Esophagus squamous epithelium (tissue), 4 donors: ENCODE measurements around the gene KRTAP9-4.

Experiments used
- POLR2A ChIP-seq, 4 donors: fragments of 450-650 bp; IDR thresholded peaks; one replicate each; pipeline ENCODE4 v1.6.1; 2017; ENCODE audit warnings: antibody characterized with exemption in 4 of 4, mild to moderate bottlenecking in 4 of 4, moderate library complexity in 3 of 4
- TF ChIP-seq, protein P1 (sequence below), 6 experiments: fragments of 450-650 bp in 4 of 6; fragments of 200-600 bp in 2 of 6; sonication (generic) in 2 of 6; IDR thresholded peaks; one replicate each; pipeline ENCODE4 v1.5.1; 2016 to 2019; ENCODE audit warnings: antibody characterized with exemption in 6 of 6, mild to moderate bottlenecking in 4 of 6, moderate library complexity in 4 of 6

DNA sequence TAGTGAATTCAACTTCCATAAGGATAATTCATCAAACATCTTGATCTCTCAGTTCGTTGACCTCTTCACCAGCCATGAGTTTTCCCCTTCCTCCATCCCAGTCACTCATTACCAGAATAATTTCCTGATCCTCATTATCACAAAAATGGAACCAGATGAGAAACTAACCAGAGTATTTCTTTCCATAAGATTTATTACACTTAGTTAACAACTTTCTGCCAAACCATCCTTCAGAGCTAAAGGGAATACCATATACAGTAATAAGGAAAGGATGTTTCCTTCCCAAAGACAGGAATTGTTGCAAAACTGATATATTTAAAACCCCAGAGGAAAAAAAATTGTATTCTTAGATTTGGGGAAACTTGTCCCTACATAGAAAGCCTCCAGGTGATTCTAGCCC lies 44.5 kb downstream of the KRTAP9-4 start:
- TF ChIP-seq, protein P1, sequence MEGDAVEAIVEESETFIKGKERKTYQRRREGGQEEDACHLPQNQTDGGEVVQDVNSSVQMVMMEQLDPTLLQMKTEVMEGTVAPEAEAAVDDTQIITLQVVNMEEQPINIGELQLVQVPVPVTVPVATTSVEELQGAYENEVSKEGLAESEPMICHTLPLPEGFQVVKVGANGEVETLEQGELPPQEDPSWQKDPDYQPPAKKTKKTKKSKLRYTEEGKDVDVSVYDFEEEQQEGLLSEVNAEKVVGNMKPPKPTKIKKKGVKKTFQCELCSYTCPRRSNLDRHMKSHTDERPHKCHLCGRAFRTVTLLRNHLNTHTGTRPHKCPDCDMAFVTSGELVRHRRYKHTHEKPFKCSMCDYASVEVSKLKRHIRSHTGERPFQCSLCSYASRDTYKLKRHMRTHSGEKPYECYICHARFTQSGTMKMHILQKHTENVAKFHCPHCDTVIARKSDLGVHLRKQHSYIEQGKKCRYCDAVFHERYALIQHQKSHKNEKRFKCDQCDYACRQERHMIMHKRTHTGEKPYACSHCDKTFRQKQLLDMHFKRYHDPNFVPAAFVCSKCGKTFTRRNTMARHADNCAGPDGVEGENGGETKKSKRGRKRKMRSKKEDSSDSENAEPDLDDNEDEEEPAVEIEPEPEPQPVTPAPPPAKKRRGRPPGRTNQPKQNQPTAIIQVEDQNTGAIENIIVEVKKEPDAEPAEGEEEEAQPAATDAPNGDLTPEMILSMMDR (IDR thresholded peaks at IDR 0.05), result no peak
- TF ChIP-seq POLR2A (IDR thresholded peaks at IDR 0.05), result no peak
